ENCODE results near the gene AOPEP. TPM values are rescaled to one million over a fixed set of nuclear protein-coding genes. Genes with fewer than 3 reads are reported as not detected.

The AOPEP gene
- total RNA-seq, 2 donors from 2014 or later = 81.5 to 224 TPM

- Histone ChIP-seq H3K4me1 (peaks cover 1% of the 10 kb centered on the region), H3K4me3 (no peak overlapping the region), H3K9me3 (no peaks in the 10 kb centered on the region), H3K27me3 (no peaks in the 10 kb centered on the region), H3K36me3 (replicated peaks in 1 of 2; ENCODE audit: insufficient read depth in 1 of 2, low read depth in 2 of 2) (no peaks in the 10 kb centered on the region), H3K27ac (no peak overlapping the region)
- intact Hi-C loops (cut with DNase I) = no loop called here
- WGBS, 2 donors = 64 to 79% methylated on average over 2 of the region's 2 CpGs
- TF ChIP-seq CTCF (IDR thresholded peaks at IDR 0.05) = no peak
- TF ChIP-seq POLR2A (IDR thresholded peaks at IDR 0.05) = no peak
- no peak for DNase-seq
- ATAC-seq = no peak
Observed at GRCh38 chr9:94822273-94822672, 95.8 kb downstream of the AOPEP start.

GRCh38 chr9:94823710-94824109, 97.2 kb downstream of the AOPEP start:
- Histone ChIP-seq H3K4me3 (no peak overlapping the region), H3K36me3 (replicated peaks in 1 of 2; ENCODE audit: insufficient read depth in 1 of 2, low read depth in 2 of 2) (no peaks in the 10 kb centered on the region), H3K27me3 (no peaks in the 10 kb centered on the region), H3K4me1 (peaks cover 7% of the 10 kb centered on the region), H3K27ac (no peak overlapping the region), H3K9me3 (no peaks in the 10 kb centered on the region)
- TF ChIP-seq CTCF (IDR thresholded peaks at IDR 0.05) = no peak
- no peak for TF ChIP-seq POLR2A (IDR thresholded peaks at IDR 0.05)
- DNase-seq = no peak
- no peak for ATAC-seq
- WGBS, 2 donors = 92 to 96% methylated on average over 5 of the region's 5 CpGs
- intact Hi-C loops (cut with DNase I) = no loop called here

- TF ChIP-seq CTCF (IDR thresholded peaks at IDR 0.05) = no peak
- 76 to 79% methylated on average over 2 of the region's 2 CpGs for WGBS, 2 donors
- DNase-seq = no peak
- H3K27me3 ChIP-seq = no peaks in the 10 kb centered on the region
- no peaks in the 10 kb centered on the region for H3K9me3 ChIP-seq
- intact Hi-C loops (cut with DNase I) = no loop called here
- no peaks in the 10 kb centered on the region for H3K36me3 ChIP-seq (replicated peaks in 1 of 2; ENCODE audit: insufficient read depth in 1 of 2, low read depth in 2 of 2)
- no peak overlapping the region for H3K4me3 ChIP-seq
- H3K27ac ChIP-seq = no peak overlapping the region
- ATAC-seq = no peak
- H3K4me1 ChIP-seq = peaks cover 7% of the 10 kb centered on the region
Observed at GRCh38 chr9:94824411-94824810, 97.9 kb downstream of the AOPEP start.

GRCh38 chr9:94824913-94825610, 98.6 kb downstream of the AOPEP start:
- intact Hi-C loops (cut with DNase I) = no loop called here
- Histone ChIP-seq H3K4me1 (peaks cover 7% of the 10 kb centered on the region), H3K4me3 (no peak overlapping the region), H3K27ac (no peak overlapping the region), H3K9me3 (no peaks in the 10 kb centered on the region), H3K36me3 (replicated peaks in 1 of 2; ENCODE audit: insufficient read depth in 1 of 2, low read depth in 2 of 2) (no peaks in the 10 kb centered on the region), H3K27me3 (no peaks in the 10 kb centered on the region)
- DNase-seq (no peak), ATAC-seq (no peak)
- WGBS, 2 donors = 80 to 84% methylated on average over 12 of the region's 12 CpGs
- no peak for TF ChIP-seq POLR2A (IDR thresholded peaks at IDR 0.05)
- no peak for TF ChIP-seq CTCF (IDR thresholded peaks at IDR 0.05)

GRCh38 chr9:94825611-94825958, 99.1 kb downstream of the AOPEP start:
- TF ChIP-seq POLR2A (IDR thresholded peaks at IDR 0.05) = no peak
- no peak for TF ChIP-seq CTCF (IDR thresholded peaks at IDR 0.05)
- intact Hi-C loops (cut with DNase I) = no loop called here
- H3K9me3 ChIP-seq = no peaks in the 10 kb centered on the region
- ATAC-seq (no peak), DNase-seq (no peak)
- WGBS, 2 donors = 82 to 84% methylated on average over 4 of the region's 4 CpGs
- no peak overlapping the region for H3K27ac ChIP-seq
- H3K4me1 ChIP-seq = peaks cover 7% of the 10 kb centered on the region
- H3K36me3 ChIP-seq (replicated peaks in 1 of 2; ENCODE audit: insufficient read depth in 1 of 2, low read depth in 2 of 2) = no peaks in the 10 kb centered on the region
- no peak overlapping the region for H3K4me3 ChIP-seq
- no peaks in the 10 kb centered on the region for H3K27me3 ChIP-seq
